ENCODE results near the gene TENT4A.
A peak's percentile ranks its signal among the peaks of the same experiment; 100 is the strongest.

The TENT4A gene

GRCh38 chr5:6739603-6740002, 26.4 kb downstream of the TENT4A start:
- DNase-seq (ENCODE audit: low read depth) = no peak
- no peak overlapping the region for H3K4me3 ChIP-seq (ENCODE audit: control insufficient read depth, low read depth, low read length)
- no peak for TF ChIP-seq CTCF (IDR thresholded peaks at IDR 0.05; ENCODE audit: control insufficient read depth, insufficient read depth, low read depth, low read length, missing control alignments)

GRCh38 chr5:6740586-6741150, 27.4 kb downstream of the TENT4A start:
- no peak for DNase-seq (ENCODE audit: low read depth)
- H3K4me3 ChIP-seq (ENCODE audit: control insufficient read depth, low read depth, low read length) = no peak overlapping the region
- no peak for TF ChIP-seq CTCF (IDR thresholded peaks at IDR 0.05; ENCODE audit: control insufficient read depth, insufficient read depth, low read depth, low read length, missing control alignments)

- no peak for TF ChIP-seq CTCF (IDR thresholded peaks at IDR 0.05; ENCODE audit: control insufficient read depth, insufficient read depth, low read depth, low read length, missing control alignments)
- no peak overlapping the region for H3K4me3 ChIP-seq (ENCODE audit: control insufficient read depth, low read depth, low read length)
- no peak for DNase-seq (ENCODE audit: low read depth)
Observed at GRCh38 chr5:6742081-6742758, 29.0 kb downstream of the TENT4A start.

GRCh38 chr5:6743161-6743560, 29.9 kb downstream of the TENT4A start:
- no peak for DNase-seq (ENCODE audit: low read depth)
- H3K4me3 ChIP-seq (ENCODE audit: control insufficient read depth, low read depth, low read length) = no peak overlapping the region
- no peak for TF ChIP-seq CTCF (IDR thresholded peaks at IDR 0.05; ENCODE audit: control insufficient read depth, insufficient read depth, low read depth, low read length, missing control alignments)

GRCh38 chr5:6744841-6745705, 31.8 kb downstream of the TENT4A start:
- no peak for DNase-seq (ENCODE audit: low read depth)
- no peak for TF ChIP-seq CTCF (IDR thresholded peaks at IDR 0.05; ENCODE audit: control insufficient read depth, insufficient read depth, low read depth, low read length, missing control alignments)
- H3K4me3 ChIP-seq (ENCODE audit: control insufficient read depth, low read depth, low read length) = no peak overlapping the region

- H3K4me3 ChIP-seq (ENCODE audit: control insufficient read depth, low read depth, low read length) = no peak overlapping the region
- peak; percentile 73 for TF ChIP-seq CTCF (IDR thresholded peaks at IDR 0.05; ENCODE audit: control insufficient read depth, insufficient read depth, low read depth, low read length, missing control alignments)
- no peak for DNase-seq (ENCODE audit: low read depth)
Observed at GRCh38 chr5:6745706-6746222, 32.5 kb downstream of the TENT4A start.
